Calu3 (cell line): Measurements from ENCODE around the gene STX1A. TPM values are rescaled to one million over a fixed set of nuclear protein-coding genes. Genes with fewer than 3 reads are reported as not detected.

Experiments
- BruUV-seq: library from RNA; stranded (reverse); fragments of 400-500 nt; replicated peaks from 2 replicates; lab custom pipeline; 2021; lab: Mats Ljungman, UMichigan
- CTCF ChIA-PET: fragments of 300-600 bp; sonication (Branson Sonifier 250); formaldehyde crosslinking; loops from one replicate; lab custom pipeline; 2022; ENCODE audit warnings: antibody characterized with exemption; lab: Charles Lee
- DNase-seq: peaks from one replicate; pipeline ENCODE4 v3.0.0; 2022
- H3K27ac Mint-ChIP-seq: one replicate; pipeline ENCODE4 v1.8.0; 2022; ENCODE audit warnings: mixed read lengths; ENCODE audit not compliant: unreplicated experiment
- H3K27me3 Mint-ChIP-seq: one replicate; pipeline ENCODE4 v1.8.0; 2022; ENCODE audit warnings: mixed read lengths; ENCODE audit not compliant: unreplicated experiment
- H3K36me3 Mint-ChIP-seq: one replicate; pipeline ENCODE4 v1.8.0; 2022; ENCODE audit warnings: mild to moderate bottlenecking, moderate library complexity, mixed read lengths; ENCODE audit not compliant: insufficient read depth, unreplicated experiment
- H3K4me1 Mint-ChIP-seq: one replicate; pipeline ENCODE4 v1.8.0; 2022; ENCODE audit warnings: mild to moderate bottlenecking, low read depth, mixed read lengths; ENCODE audit not compliant: unreplicated experiment
- H3K4me3 Mint-ChIP-seq: one replicate; pipeline ENCODE4 v1.8.0; 2022; ENCODE audit warnings: mild to moderate bottlenecking, low read depth, moderate library complexity, mixed read lengths; ENCODE audit not compliant: unreplicated experiment
- H3K9me3 Mint-ChIP-seq: one replicate; pipeline ENCODE4 v1.8.0; 2022; ENCODE audit warnings: low read depth, mixed read lengths; ENCODE audit not compliant: unreplicated experiment
- intact Hi-C: fragments of 100-400 bp; cut with micrococcal nuclease; formaldehyde crosslinking; loops from one replicate; pipeline ENCODE4 v1.10.0; 2022; ENCODE audit not compliant: unreplicated experiment
- total RNA-seq: library from RNA; stranded (reverse); gene quantifications from 2 replicates; pipeline ENCODE4 v1.2.3, GENCODE V29; 2022
- TF ChIP-seq, protein P1 (sequence below): fragments of 200-600 bp; IDR thresholded peaks from one replicate; pipeline ENCODE4 v1.8.0; 2022; ENCODE audit warnings: antibody characterized with exemption; ENCODE audit not compliant: unreplicated experiment

Gene STX1A
- total RNA-seq, 1 experiment from 2014 or later = 26.1 TPM

DNA sequence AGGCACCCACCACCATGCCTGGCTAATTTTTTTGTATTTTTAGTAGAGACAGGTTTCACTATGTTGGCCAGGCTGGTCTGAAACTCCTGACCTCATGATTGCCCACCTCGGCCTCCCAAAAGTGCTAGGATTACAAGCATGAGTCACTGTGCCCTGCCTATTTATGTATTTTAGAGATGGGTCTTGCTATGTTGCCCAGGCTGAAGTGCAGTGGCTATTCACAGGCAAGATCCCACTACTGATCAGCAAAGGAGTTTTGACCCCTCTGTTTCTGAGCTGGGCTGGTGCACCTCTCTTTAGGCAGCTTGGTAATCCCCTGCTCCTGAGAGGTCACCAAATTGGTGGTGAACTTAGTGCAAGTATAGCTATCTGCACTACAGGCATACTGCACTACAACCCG lies 12.9 kb upstream of the STX1A start:
- DNase-seq = no peak
- H3K27me3 Mint-ChIP-seq = no peaks in the 10 kb centered on the region
- no TSS peak for BruUV-seq
- intact Hi-C loops = no loop called here
- H3K9me3 Mint-ChIP-seq = no peaks in the 10 kb centered on the region
- peaks cover 19% of the 10 kb centered on the region for H3K4me1 Mint-ChIP-seq
- no peak overlapping the region for H3K27ac Mint-ChIP-seq
- TF ChIP-seq, protein P1, sequence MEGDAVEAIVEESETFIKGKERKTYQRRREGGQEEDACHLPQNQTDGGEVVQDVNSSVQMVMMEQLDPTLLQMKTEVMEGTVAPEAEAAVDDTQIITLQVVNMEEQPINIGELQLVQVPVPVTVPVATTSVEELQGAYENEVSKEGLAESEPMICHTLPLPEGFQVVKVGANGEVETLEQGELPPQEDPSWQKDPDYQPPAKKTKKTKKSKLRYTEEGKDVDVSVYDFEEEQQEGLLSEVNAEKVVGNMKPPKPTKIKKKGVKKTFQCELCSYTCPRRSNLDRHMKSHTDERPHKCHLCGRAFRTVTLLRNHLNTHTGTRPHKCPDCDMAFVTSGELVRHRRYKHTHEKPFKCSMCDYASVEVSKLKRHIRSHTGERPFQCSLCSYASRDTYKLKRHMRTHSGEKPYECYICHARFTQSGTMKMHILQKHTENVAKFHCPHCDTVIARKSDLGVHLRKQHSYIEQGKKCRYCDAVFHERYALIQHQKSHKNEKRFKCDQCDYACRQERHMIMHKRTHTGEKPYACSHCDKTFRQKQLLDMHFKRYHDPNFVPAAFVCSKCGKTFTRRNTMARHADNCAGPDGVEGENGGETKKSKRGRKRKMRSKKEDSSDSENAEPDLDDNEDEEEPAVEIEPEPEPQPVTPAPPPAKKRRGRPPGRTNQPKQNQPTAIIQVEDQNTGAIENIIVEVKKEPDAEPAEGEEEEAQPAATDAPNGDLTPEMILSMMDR = no peak
- no peak overlapping the region for H3K4me3 Mint-ChIP-seq
- peaks cover 41% of the 10 kb centered on the region for H3K36me3 Mint-ChIP-seq
- CTCF ChIA-PET = interaction anchor here (0.6 kb wide), 1 partner anchor 108 kb away, joined by 3 read pairs; the partner anchor contains the start of gene MLXIPL

DNA sequence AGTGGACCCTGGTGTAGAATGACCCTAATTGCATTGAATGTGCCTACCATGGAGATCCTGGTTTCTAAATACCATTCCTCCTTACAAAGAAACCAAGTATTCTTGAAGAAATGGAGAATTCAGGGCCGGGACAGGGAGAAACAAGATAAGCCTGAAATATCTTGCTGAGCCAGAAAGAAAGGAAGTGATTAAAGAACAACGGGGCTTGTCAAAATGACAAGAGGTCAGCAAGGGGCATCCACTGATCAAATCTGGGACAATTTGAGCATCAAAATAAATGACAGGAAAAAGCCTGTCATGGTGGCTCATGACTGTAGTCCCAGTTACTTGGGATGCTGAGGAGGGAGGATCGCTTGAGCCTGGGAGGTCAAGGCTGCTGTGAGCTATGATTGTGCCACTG lies 11.0 kb upstream of the STX1A start:
- Mint-ChIP-seq H3K36me3 (peaks cover 22% of the 10 kb centered on the region), H3K4me1 (peaks cover 8% of the 10 kb centered on the region), H3K4me3 (no peak overlapping the region), H3K27ac (no peak overlapping the region), H3K27me3 (no peaks in the 10 kb centered on the region), H3K9me3 (no peaks in the 10 kb centered on the region)
- DNase-seq = no peak
- CTCF ChIA-PET = no interaction called here
- intact Hi-C loops = no loop called here
- TF ChIP-seq, protein P1 = no peak
- no TSS peak for BruUV-seq

DNA sequence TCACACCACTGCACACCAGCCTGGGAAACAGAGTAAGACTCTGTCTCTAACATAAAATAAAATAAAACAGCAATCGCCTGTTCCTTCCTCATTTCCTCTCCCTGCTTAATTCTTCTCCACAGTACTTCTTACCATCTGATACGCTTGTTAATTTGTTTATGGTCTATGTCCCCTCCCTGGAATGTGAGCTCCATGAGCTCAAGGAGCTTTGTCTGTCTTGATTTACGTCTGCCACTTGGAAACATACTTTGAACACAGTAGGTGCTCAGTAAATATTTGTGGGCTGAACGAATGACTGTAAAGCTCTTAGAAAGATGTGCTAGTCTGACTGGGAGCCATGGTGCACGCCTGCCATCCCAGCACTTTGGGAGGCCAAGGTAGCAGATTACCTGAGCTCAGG lies 9.1 kb upstream of the STX1A start:
- no peaks in the 10 kb centered on the region for H3K4me1 Mint-ChIP-seq
- CTCF ChIA-PET = interaction anchor here (0.7 kb wide), 1 partner anchor 129 kb away, joined by 5 read pairs; no protein-coding TSS in a partner anchor
- DNase-seq = no peak
- H3K27me3 Mint-ChIP-seq = no peaks in the 10 kb centered on the region
- no peaks in the 10 kb centered on the region for H3K9me3 Mint-ChIP-seq
- H3K27ac Mint-ChIP-seq = no peak overlapping the region
- intact Hi-C loops = no loop called here
- TF ChIP-seq, protein P1 = no peak
- no TSS peak for BruUV-seq
- H3K36me3 Mint-ChIP-seq = peaks cover 5% of the 10 kb centered on the region
- no peak overlapping the region for H3K4me3 Mint-ChIP-seq

DNA sequence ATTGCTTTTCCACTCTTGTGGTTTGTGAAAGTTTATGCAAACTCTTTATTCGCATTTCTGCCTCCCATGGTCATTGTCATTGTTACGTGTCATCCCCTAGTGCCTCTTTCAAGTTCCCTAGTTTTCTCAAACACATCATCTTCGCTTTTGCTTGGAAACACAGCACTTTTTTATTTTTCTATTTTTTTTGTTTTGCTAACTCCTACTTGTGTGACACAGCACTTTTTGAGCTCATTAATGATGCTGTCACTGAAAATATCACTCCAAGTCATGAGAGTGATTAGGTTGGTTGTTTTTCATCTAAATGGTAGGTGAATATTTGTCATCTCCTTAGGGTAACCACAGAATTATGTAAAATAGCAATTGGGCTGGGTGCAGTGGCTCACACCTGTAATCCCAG lies 8.5 kb upstream of the STX1A start:
- no peak for DNase-seq
- no peaks in the 10 kb centered on the region for H3K4me1 Mint-ChIP-seq
- H3K27me3 Mint-ChIP-seq = no peaks in the 10 kb centered on the region
- intact Hi-C loops = no loop called here
- H3K9me3 Mint-ChIP-seq = no peaks in the 10 kb centered on the region
- peaks cover 4% of the 10 kb centered on the region for H3K36me3 Mint-ChIP-seq
- BruUV-seq = no TSS peak
- CTCF ChIA-PET = no interaction called here
- TF ChIP-seq, protein P1 = no peak
- H3K4me3 Mint-ChIP-seq = no peak overlapping the region
- no peak overlapping the region for H3K27ac Mint-ChIP-seq
